ENCODE data around the gene PLTP.
A peak's percentile ranks its signal among the peaks of the same experiment; 100 is the strongest.

PLTP gene

DNA sequence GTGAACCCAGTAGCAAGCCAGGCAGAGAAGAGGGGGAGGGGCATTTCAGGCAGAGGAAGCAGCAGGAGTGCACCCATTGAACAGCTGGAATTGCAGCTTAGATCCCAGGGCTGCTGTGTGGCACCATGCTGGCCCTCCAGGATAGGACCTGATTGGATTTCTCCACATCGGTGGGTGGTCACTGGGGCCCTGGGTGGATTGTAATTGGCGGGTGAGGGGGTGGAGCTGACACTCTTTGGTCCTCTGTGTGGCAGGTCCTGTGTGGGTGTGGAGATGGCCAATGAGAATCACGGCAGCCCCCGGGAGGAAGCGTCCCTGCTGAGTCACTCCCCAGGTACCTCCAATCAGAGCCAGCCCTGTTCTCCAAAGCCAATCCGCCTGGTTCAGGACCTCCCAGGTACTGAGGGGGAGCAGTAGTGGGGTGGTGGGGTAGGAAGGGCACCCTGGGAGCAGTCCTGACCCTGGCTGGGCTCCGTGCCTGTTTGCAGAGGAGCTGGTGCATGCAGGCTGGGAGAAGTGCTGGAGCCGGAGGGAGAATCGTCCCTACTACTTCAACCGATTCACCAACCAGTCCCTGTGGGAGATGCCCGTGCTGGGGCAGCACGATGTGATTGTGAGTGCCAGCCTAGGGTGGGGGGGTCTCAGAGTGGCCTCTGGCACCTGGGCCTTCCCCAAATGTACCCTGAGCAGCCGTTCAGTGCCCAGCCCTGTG is 26.9 kb upstream of the PLTP start:
- TF ChIP-seq, protein P1, sequence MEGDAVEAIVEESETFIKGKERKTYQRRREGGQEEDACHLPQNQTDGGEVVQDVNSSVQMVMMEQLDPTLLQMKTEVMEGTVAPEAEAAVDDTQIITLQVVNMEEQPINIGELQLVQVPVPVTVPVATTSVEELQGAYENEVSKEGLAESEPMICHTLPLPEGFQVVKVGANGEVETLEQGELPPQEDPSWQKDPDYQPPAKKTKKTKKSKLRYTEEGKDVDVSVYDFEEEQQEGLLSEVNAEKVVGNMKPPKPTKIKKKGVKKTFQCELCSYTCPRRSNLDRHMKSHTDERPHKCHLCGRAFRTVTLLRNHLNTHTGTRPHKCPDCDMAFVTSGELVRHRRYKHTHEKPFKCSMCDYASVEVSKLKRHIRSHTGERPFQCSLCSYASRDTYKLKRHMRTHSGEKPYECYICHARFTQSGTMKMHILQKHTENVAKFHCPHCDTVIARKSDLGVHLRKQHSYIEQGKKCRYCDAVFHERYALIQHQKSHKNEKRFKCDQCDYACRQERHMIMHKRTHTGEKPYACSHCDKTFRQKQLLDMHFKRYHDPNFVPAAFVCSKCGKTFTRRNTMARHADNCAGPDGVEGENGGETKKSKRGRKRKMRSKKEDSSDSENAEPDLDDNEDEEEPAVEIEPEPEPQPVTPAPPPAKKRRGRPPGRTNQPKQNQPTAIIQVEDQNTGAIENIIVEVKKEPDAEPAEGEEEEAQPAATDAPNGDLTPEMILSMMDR (IDR thresholded peaks at IDR 0.05): no peak
- H3K4me3 Mint-ChIP-seq: no peak overlapping the region
- H3K9me3 Mint-ChIP-seq: no peaks in the 10 kb centered on the region

DNA sequence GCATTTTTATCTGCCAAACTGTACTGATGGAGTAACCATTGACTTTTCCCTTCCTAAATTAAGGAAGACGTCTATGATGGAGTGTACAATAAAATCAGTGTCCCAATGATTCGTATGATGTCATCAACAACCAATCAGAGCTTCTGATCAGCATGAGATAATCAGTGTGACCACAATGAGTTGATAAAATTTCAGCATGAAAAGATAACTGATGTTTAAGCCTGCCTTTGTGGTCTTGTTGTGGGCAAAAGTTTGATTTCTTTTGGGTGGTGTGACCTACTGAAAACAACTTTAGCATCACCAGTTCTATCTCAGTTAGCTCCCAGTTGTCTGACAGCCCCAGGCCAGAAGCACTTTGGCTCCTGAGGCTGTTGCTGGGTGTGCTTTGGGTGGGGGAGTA is 25.8 kb upstream of the PLTP start:
- no peak overlapping the region for H3K27ac Mint-ChIP-seq
- H3K9me3 Mint-ChIP-seq: no peaks in the 10 kb centered on the region
- peaks cover 33% of the 10 kb centered on the region for H3K4me1 Mint-ChIP-seq
- peak overlapping the region; percentile 63 for H3K4me3 Mint-ChIP-seq
- H3K27me3 Mint-ChIP-seq (ENCODE audit: low read depth, poor library complexity): no peaks in the 10 kb centered on the region
- TF ChIP-seq, protein P1 (IDR thresholded peaks at IDR 0.05): no peak
- H3K36me3 Mint-ChIP-seq (ENCODE audit: low read depth): peaks cover 30% of the 10 kb centered on the region
- DNase-seq: no peak

More for the DNA sequence above, 26.9 kb upstream of the PLTP start:
- Mint-ChIP-seq H3K27ac (no peak overlapping the region), H3K36me3 (ENCODE audit: low read depth) (peaks cover 41% of the 10 kb centered on the region), H3K4me1 (peaks cover 25% of the 10 kb centered on the region), H3K27me3 (ENCODE audit: low read depth, poor library complexity) (no peaks in the 10 kb centered on the region)
- no peak for DNase-seq

DNA sequence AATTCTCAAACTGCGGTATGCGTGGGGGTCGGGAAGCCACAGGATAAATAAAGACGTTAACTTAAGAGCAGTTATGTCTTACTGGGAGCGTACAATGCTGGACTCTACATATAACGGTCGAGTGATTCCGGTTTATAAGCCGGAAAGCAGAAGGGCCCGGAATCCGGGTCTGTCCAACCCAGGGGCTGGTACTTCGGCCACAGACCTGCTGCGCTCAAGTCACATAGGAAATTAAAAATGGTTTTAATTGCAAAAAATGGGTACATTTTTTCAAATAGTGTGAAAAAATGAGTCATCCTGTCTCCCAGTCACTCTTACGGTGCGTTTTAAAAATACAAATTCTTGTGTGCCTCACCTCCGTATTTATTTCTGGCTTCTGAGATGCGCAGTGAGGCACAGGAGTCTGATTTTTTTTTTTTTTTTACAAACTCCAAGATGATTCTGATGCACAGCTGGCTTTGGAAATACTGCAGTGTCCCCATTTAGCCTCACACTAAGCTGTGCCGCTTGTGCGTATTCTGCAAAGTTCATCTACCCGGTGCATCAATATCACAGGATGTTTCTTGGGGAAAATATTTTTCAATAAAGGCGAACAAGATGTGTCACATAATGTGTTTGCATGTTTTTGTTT is 23.6 kb upstream of the PLTP start:
- peak overlapping the region; percentile 97 for H3K4me3 Mint-ChIP-seq
- H3K27ac Mint-ChIP-seq: peak overlapping the region; percentile 98
- peaks cover 38% of the 10 kb centered on the region for H3K4me1 Mint-ChIP-seq
- no peak for DNase-seq
- no peaks in the 10 kb centered on the region for H3K9me3 Mint-ChIP-seq
- TF ChIP-seq, protein P1 (IDR thresholded peaks at IDR 0.05): no peak
- H3K27me3 Mint-ChIP-seq (ENCODE audit: low read depth, poor library complexity): no peaks in the 10 kb centered on the region
- peaks cover 34% of the 10 kb centered on the region for H3K36me3 Mint-ChIP-seq (ENCODE audit: low read depth)

DNA sequence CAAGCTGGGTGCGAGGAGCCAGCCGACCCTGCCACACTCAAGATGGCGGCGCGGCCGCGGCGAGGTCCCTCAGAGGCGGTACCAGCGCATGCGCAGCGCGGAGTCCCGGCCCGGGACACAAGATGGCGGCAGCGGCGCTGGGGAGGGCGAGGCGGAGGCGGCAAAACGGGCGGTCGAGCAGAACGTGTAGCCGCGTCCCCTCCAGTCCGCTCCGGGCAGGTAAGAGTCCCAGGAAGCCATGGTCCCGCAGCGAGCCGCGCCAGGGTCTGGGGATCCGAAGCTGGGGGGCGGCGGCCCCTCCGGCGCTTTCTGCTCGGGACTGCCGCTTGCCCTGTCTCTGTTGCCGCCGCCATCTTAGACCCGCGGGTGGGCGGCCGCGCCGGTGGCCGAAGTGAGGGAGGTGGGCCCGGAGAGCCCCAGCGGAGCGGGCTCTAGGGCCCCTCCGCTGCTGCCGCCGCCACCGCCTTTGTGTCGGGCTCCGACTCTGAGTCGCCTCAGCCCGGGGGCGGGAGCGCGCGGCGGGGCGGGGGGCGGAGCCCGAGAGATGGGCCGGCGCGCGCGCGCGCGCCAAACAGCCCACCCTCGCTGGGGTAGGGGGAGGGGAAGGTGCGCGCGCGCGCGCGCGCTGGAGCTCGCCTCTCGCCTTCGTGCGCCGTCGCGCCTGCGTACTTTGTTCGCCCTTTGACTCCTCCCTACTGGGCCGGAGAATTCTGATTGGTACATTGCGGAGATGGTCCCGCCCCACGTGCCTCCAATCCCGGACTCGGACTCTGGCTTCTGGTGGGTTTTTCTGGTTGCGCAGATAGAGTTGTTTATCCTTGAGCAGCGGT is 22.8 kb upstream of the PLTP start, which contains the start of gene PCIF1:
TSS of gene PCIF1 (plus strand) at position 98 of the 830 bp plus-strand sequence. CDS start 4,317 bp downstream, outside the sequence.
- H3K4me3 Mint-ChIP-seq: peak within 1 kb of the TSS; percentile 97
- H3K36me3 Mint-ChIP-seq (ENCODE audit: low read depth): peaks cover 28% of the 10 kb centered on the region

DNA sequence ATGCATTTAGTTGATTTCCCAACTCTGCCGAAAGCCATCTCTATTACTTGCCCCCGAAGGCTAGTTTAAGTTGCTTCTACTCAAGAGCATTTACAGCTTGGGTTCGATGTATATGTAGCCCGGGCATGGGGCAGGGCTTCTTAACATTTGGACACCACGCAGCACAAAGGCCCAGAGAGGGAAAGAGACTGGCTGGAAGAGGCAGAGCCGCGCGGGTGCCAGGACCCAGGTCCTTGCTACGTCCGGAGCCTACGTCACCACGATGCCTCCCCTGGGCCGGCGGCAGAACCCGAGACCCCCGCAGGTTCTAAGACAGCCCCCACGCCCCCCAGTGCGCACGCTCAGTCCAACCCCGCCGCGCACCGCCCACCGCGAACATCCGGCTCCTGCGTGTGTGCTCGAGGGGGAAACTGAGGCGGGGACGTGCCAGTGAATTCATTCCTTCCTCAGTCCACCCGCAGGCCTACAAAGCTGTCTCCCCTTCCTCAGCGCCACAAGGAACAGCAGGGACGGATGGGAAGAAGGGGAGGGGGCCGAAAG is 22.2 kb upstream of the PLTP start:
- DNase-seq: peak; percentile 74
- Mint-ChIP-seq H3K4me1 (peaks cover 32% of the 10 kb centered on the region), H3K27me3 (ENCODE audit: low read depth, poor library complexity) (no peaks in the 10 kb centered on the region), H3K36me3 (ENCODE audit: low read depth) (peaks cover 22% of the 10 kb centered on the region), H3K27ac (peak overlapping the region; percentile 100), H3K9me3 (no peaks in the 10 kb centered on the region), H3K4me3 (peak overlapping the region; percentile 97)
- TF ChIP-seq, protein P1 (IDR thresholded peaks at IDR 0.05): no peak

More for the DNA sequence above, 22.8 kb upstream of the PLTP start, which contains the start of gene PCIF1:
- Mint-ChIP-seq H3K4me1 (peaks cover 37% of the 10 kb centered on the region), H3K27ac (peak within 1 kb of the TSS; percentile 100), H3K27me3 (ENCODE audit: low read depth, poor library complexity) (no peaks in the 10 kb centered on the region), H3K9me3 (no peaks in the 10 kb centered on the region)
- DNase-seq: peak; percentile 99
- TF ChIP-seq, protein P1 (IDR thresholded peaks at IDR 0.05): no peak

Measured in nephron progenitor cell (in vitro differentiated cells).